Activated T-cell treated with anti-CD3 and anti-CD28 coated beads, Interleukin-2, amount 50 U/mL, for 1 hour (primary cell): ENCODE data around the gene VAMP8.
"Not testable (repeated sequence)": the region's sequence is repeated elsewhere in the genome, so short reads cannot be mapped to it uniquely, and the experiment has no call there.

Experiments used
- DNase-seq: peaks from one replicate; pipeline ENCODE4 v3.0.0-alpha.2; 2020

The VAMP8 gene

DNA sequence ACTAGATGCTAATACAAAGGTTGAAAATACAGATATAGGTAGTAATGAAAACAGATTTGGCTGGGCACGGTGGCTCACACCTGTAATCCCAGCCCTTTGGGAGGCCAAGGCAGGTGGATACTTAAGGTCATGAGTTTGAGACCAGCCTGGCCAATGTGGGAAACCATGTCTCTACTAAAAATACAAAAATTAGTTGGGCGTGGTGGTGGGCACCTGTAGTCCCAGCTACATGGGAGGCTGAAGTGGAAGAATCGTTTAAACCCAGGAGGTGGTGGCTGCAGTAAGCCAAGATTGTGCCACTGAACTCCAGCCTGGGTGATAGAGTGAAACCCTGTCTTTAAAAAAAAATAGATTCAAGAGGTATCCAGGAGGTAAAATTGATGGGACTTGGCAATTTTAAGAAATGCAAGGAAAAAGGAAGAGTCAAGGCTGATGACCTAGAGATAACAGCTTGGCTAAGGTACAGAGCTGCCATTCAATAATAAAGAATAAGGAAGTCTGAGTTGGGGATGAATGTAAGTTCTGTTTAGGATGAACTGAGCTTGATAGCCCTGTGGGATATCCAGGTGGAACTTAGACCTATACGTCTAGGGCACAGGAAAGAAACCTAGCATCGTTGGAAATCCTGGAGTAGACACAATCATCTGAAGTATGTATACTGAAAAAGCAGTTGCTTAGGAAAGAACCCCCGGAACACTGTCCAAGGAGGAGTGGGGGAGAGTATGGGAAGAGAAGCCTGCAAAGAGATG is 29.4 kb upstream of the VAMP8 start:
- no peak for DNase-seq

DNA sequence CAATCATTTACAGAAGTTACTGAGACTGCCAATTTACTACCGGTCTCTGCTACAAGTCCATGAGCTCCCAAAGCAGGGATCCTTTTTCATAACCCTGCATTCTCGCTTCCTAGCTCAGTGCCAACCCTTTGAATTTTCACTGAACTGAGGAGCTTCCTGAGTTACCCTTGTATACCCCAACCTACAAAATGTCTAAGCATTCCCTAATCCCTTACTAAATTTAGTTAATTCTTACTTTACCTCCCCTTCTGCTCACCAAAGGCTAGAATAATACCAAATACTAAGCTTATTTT is 28.8 kb upstream of the VAMP8 start:
- DNase-seq = no peak

DNA sequence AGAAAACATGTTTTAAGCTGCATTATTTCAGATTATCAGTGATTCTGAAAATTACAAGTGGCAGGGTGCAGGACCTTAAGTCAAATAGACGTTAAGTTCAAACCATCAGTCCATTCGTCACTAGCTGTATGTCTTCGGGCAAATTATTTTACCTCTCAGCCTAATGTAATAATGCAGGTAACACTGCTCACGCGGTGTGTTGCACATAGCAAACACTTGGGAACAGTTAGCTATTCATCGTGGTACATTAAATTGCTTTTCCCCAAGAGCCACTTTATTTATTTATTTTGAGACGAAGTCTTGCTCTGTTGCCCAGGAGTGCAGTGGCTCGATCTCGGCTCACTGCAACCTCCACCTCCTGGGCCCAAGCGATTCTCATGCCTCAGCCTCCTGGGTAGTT is 28.3 kb upstream of the VAMP8 start:
- DNase-seq = no peak

DNA sequence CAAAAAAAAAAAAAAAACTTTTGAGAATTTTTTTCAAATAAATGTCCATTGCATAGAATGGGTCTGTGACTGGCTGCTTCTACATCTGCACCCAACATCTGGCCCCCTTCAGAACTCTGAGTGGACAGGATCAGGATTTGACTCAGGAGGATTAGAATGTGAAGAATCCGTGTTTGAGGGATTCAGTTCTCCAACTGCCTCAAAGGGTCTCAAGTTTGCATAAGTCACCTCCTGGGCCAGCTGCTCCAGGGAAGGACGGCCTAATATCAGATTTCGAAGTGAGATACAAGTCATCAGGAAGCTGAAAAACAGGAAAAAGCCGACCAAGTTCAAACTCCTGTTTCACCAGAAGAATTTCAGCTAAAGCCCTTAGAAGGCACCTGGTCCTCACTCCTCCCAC is 27.6 kb upstream of the VAMP8 start:
- DNase-seq = no peak

DNA sequence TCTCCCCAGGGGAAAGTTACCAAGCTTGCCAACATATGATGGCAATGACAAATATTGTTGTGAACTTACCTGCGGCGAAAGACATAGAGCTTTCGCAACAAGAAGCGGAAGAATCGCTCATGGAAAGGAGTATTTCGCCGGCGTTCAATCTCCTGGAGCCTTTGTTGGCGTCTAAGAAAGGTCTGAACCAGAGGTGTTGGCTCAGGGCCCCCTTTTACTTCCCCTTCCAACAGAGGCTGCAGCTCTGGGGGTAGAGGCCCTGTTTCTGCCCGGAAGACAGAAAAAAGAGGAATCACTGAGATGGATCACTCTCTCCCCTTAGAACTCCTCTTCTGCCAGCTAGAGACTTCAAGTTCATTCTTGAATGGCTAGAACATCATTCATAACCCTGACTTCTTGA is 26.9 kb upstream of the VAMP8 start:
- DNase-seq = no peak

DNA sequence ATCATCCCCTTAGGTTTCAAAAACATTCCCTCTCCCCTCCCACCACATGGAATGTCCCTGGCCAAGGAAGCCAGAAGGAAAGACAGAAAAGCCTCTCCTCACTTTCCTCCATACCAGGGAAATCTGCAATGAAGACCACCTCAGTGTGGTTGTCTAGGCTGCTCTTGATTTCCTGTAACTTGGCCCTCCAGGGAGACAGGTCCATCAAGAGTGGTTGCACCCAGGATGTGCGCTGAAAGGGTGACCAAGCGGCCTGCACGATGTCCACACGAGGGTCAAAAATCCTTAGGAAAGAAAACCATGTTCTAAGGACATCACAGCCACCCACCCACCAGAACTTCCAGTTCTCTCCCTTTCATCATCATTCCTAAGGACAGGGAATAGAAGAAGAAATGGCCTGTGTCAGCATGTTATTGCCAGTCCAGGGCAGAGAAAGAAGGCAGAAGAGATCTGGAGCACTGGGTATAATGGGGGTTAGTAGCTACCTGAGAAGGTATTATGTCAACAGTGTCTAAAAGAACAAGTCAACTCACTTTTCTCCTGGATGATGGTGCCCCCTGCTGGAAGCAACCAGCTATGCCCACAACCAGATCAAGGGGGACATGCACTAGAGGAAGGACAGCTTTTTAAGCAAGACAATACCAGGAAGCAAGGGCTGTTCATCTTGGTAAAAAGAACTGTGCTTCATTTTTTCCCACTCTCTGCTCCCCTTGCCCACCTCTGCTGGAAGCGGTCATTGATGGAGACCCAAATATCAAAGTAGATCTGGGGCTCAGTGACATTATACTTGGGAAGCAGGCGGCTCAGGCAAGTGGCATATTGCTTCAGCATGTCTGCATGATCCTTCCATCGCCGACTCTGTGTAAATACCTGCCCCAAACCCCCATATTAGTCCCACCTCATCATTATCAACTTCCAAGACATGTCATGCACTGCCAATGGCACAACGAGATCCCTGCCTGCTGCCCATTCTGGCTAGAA is 25.4 kb upstream of the VAMP8 start:
- DNase-seq = peak; percentile 88

DNA sequence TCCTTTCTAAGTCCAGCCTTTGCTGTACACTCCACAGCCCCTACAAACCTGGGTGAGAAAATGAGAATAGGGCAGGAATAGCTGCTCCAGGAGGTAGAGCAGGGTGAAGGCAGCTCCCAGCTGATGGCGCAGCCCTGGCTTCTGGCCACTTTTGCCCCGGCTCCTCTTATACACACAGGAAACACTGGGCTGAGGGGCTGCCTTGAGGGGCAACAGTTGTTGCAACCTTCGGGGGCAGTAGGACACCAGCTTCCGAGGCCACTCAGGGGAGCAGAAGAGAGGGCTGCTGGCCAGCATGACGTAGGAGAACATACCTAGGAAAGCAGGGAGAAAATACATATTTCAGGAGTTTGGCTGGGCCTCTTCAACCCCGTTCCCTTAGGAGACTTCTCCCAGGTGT is 24.2 kb upstream of the VAMP8 start:
- no peak for DNase-seq

DNA sequence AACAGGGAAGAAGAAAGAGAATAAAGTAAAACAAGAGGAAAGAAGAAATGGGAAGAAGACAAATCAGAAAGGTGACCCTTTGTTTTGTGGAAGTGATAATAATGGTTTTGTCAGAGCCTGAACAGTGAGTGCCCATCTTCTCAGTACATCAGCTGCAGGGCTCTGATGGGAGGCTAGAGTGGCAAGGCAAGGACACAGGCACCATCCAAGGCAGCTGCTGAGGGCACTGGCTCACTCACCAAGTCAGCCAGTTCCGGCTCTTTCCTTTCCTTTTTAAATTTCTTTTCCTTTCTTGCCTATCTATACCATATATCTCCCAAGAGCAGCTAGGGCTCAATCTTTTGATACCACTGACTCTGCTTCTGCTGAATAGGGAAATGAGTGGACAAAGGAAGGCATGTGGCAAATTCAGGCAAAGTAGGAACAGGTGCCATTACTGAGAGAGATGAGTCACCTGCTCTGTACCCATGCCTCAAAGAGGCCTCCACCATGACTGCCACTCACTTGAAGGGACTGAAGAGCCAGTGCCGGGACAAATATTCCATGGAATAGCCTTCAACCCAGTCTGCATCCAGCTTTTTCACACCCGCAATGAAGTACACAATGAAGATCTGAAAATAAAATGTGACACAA is 22.3 kb upstream of the VAMP8 start:
- no peak for DNase-seq

DNA sequence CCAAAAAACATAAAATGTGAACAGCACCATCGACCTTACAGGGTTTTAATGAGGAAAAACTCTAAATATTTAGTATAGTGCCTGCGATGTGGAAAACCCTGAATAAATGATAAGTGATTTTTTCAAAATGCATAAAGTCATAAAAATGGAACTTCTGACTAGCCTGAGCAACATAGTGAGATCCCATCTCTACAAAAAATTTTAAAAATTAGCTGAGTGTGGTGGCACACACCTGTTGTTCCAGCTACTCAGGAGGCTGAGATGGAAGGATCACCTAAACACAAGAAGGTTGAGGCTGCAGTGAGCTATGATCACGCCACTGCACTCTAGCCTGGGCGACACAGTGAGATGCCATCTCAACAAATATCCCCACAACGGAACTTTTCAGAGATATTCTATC is 20.3 kb upstream of the VAMP8 start:
- no peak for DNase-seq

DNA sequence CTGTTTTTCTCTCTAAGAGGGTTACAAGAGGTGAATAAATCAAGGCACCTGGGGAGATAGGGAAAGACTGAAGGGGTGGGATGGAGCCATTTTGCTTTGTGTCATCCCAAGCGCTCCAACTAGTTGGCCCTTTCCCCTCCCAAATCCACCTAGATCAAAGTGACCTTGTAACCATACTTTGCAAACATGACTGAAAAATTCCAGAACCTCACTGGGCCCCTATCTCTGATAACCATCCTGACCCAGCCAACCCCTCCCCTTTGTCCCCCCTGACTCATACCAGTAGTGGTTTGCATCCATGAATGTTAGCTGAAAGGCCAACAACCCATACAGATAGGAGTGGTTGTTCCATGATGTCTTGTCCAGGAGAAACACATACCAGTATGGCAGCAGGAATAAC is 19.2 kb upstream of the VAMP8 start:
- no peak for DNase-seq

DNA sequence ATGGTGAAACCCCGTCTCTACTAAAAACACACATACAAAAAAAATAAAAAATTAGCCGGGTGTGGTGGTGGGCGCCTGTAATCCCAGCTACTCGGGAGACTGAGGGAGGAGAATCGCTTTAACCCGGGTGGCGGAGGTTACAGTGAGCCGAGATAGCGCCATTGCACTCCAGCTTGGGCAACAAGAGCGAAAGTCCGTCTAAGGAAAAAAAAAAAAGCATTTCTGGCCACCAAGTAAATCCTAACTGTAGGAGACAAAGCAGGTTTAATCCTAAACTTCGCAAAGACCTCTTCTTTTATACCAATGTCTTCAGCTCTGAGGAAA is 17.0 kb upstream of the VAMP8 start:
- not testable (repeated sequence) for DNase-seq

DNA sequence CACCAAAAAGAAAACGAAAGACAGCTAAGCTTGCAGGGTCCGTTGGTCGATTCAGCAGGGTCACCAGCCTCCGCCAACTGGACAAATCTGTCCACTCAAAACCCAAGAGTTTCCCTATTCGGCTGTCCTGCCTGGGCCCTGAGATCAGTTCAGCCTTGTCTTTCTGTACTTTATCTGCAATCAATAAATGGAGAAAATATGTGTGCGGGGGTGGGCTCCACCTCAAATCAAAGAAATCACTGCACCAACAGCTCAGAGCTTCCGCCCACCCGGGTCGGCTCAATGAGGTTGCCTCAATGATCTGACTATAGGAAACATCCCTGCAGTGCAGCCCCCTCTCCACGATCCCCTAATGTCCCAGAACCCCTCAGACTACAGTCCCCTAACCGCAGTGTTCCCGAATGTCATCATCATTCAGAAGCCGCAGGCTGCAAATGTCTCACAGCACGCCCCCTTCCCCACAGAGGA is 16.5 kb upstream of the VAMP8 start:
- DNase-seq = no peak

DNA sequence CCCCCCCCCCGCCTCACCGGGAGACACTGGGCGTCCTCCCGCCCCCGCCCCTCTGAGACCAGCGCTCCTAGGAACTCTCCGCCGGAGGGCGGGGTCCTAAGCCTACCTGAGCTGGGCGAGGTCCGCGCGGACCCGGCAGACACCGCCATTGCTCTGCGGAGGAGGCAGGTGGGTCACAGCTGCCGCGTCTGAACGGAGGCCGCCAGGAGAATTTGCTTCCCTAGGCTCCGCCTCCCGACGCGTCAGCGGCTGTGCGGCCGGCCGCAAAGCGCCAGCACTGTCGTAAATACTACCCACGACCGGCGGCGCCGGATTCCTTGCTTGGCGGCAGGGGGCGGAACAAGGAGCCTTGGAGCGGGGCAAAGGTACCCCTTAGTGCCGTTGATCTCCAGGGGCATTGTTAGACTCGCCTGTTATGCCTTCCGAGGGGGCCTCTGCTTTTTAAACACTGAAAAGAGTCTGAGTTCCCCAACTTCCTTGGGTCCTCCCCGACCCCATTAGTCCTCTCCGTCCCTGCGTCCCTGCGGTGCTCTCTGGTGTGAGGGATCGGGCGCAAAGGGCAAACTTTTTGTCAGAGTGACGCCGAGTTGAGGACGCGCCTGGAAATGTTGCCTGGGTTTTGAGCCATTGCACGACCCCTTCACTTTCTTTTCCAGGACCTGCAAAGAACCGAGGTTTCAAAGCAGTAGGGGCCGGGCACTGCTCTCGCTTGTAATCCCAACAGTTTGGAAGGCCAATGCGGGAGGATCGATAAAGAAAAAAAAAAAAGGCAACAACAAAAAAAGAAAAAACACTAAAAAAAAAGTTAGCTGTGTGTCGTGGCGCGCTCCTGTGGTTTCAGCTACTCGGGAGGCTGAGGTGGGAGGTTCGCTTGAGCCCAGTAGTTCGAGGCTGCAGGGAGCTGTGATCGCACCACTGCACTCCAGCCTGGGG is 15.8 kb upstream of the VAMP8 start, which contains the start of gene GGCX:
Gene GGCX, minus strand, starts transcription at position 214 of the 933 bp plus-strand sequence. Its CDS starts 65 bp downstream, at position 149.
- DNase-seq = peak; percentile 97

DNA sequence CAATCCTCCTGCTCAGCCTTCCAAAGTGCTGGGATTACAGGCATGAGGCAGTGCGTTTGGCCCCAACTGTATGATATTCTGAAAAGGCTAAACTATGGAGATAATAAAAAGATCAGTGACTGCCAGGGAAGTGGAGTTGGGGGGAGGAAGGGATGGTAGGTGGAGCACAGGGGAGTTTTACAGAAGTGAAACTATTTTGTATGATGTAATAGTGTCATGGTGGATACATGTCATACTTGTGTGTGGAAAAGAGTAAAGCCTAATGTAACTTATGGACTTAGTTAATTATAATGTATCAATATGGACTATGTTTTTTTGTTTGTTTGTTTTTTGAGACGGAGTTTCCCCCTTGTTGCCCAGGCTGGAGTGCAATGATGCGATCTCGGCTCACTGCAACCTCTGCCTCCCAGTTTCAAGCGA is 13.2 kb upstream of the VAMP8 start:
- DNase-seq = no peak

DNA sequence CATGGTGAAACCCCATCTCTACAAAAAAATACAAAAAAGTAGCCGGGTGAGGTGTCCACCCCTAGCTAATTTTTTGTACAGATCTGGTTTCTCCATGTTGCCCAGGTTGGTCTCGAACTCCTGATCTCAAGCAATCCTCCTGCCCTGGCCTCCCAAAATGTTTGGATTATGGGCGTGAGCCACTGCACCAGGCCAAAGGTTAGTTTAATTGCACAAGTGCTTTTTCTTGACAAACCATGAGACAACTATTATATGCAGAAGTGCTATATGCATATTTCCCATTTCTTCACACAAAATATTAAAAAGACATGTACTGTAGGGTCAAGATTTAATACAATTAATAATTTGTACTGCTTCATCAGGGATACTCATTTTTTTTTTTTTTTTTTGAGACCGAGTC is 11.1 kb upstream of the VAMP8 start:
- DNase-seq = no peak

DNA sequence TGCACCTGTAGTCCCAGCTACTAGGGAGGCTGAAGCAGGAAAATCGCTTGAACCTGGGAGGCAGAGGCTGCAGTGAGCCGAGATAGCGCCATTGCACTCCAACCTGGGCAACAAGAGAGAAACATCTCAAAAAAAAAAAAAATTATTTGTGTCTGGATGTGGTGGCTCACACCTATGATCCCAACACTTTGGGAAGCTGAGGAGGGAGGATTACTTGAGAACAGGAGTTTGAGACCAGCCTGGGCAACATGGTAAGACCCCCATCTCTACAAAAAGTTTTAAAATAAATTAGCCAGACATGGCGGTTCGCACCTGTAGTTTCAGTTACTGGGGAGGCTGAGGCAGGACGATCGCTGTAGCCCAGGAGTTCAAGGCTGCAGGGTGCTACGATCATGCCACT is 1.6 kb upstream of the VAMP8 start:
- no peak for DNase-seq

DNA sequence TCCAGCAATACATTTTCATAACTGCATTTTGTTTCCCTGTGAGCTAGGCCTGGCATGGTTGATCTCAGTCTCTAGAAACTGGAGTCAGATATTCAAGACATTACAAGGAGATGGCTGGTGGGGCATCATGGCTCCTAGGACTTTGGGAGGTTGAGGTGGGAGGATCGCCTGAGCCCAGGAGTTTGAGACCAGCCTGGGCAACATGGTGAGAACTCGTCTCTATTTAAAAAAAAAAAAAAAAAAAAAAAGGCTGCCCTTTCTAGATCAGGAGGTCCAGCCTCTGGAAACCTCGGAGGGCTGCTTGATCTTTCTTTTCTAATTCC is 362 bp upstream of the VAMP8 start:
- DNase-seq = no peak

DNA sequence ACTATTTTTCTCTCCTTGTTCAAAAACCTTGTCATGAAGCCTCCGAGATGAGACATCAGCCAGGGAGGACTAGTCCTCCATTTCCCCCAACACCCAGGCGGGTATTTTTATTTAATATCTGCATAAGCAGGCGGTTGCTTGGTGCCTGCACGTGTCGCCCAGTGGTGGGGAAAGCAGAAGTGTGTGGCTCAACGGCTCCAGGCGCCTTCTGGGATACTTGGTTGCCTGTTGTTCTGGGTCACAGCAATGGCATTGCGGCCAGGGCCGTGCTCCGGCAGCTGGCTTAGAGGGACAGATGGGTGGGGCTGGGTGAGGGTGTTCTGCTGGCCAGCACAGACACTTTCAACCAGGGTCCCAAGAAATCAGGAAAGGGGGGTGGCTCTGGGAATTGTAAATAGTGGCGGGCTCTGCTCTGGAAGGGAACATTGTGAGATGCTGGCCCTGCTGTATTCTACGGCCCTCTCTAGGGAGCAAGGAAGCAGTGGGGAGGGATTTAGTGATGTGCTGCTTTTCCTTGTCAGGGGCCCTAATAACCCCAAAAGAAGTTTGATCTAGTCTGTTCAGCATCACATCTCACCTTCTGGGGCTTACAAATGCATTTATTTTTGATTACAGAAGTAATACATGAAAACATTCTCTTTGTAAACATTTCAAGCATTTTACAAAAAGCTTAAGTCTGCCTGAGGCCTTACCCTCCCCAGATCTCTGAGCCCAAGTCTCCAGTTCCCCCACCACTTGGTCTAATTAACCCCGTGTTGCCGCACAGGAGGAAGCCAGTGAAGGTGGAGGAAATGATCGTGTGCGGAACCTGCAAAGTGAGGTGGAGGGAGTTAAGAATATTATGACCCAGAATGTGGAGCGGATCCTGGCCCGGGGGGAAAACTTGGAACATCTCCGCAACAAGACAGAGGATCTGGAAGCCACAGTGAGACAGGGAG is 1.1 kb downstream of the VAMP8 start:
- DNase-seq = no peak

DNA sequence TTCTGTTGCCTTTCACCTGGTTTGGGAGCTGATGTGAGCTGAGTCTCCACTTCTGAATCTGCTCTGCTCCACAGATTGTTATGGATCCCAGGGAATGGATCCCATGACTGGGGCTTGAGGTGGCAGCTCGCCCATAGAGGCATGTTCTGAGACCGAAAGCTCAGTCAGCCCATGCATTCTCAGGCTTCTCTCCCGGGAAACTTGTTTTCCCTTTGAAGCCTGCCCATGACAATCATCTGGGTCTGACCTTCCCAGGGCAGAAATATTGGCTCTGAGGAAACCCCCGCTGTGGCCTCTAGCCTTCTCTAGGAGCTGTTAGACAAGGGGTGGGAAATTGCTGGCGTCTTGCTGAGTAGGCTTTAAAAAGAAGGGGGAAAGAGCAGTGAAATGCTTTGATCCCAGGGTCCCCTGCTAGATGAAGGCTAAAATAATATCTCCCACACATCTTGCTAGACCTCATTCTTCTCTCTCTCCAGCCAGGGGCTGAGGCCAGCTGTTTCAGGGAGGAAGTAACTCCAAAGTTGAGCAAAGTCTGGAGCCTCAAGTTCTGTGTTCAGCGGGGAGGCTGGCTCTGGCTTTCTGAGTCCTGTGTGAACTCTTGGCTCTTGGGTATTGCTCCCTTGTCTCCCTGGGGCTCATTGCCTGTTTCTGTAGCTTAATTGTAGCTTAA is 2.0 kb downstream of the VAMP8 start:
- no peak for DNase-seq

DNA sequence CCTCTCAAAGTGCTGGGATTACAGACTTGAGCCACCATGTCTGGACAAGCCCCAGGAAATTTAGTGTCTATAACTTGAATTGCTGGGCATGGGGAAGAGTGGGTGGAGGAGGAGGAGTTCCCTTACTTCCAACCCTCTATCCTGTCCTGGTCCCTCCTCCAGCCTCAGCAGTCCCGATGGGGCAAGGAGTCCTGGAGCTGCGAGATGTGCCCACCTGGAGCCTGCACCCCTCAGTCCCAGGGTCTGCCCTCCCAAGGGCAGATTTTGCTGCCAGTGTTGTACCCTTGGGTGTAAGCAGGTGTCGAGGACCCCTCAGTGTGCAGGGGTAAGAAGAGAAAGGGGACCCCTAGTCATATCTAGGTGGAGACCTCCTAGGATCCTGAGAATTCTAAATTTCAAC is 2.8 kb downstream of the VAMP8 start:
- no peak for DNase-seq

DNA sequence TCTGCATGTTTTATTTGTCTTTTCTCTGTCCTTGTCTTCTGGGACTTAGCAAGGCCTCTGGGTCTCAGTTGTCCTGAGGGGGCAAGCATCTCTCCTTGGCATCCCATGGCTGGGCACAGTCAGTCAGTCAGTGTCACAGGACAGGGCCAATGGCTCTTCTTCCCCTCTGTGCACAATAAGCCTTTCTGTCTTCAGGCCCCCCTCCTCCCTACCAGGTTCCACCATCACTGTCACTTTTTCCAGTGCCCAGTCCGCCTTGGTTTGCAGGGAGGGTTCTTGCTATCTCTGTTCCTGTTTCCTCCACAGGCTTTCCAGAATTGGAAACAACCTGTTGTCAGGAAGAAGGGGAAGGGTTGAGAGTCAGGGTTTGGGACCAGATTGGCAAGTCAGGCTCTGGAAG is 5.1 kb downstream of the VAMP8 start:
- DNase-seq = no peak
